RWPE2 (cell line): ENCODE data around the gene NBPF1.
"Not testable (repeated sequence)": the region's sequence is repeated elsewhere in the genome, so short reads cannot be mapped to it uniquely, and the experiment has no call there.

Source experiments
- ATAC-seq: fragments of 200-7000 bp; cut with Tn5 transposase; 3 replicates; pipeline ENCODE4 v1.9.1; 2021; ENCODE audit warnings: low read depth
- DNase-seq: peaks from one replicate; pipeline ENCODE4 v3.0.0-alpha.2; 2020; ENCODE audit warnings: low spot score
- H3K27ac ChIP-seq: fragments of 450-650 bp; 2 replicates; pipeline ENCODE4 v1.5.1; 2017; ENCODE audit warnings: mild to moderate bottlenecking; ENCODE audit not compliant: poor library complexity, severe bottlenecking
- H3K27me3 ChIP-seq: fragments of 250-450 bp; sonication (Bioruptor Pico); 2 replicates; pipeline ENCODE4 v1.5.1; 2021; ENCODE audit warnings: mild to moderate bottlenecking, moderate library complexity; ENCODE audit not compliant: insufficient read depth, poor library complexity, severe bottlenecking
- H3K36me3 ChIP-seq: fragments of 250-450 bp; sonication (Bioruptor Pico); 2 replicates; pipeline ENCODE4 v1.5.1; 2020; ENCODE audit warnings: low read depth, mild to moderate bottlenecking, moderate library complexity
- H3K4me1 ChIP-seq: fragments of 250-450 bp; sonication (Bioruptor Pico); 2 replicates; pipeline ENCODE4 v1.5.1; 2021; ENCODE audit warnings: mild to moderate bottlenecking, moderate library complexity; ENCODE audit not compliant: insufficient read depth, poor library complexity, severe bottlenecking
- H3K4me3 ChIP-seq: fragments of 250-450 bp; sonication (Bioruptor Pico); 2 replicates; pipeline ENCODE4 v1.5.1; 2021; ENCODE audit warnings: mild to moderate bottlenecking, moderate library complexity; ENCODE audit not compliant: severe bottlenecking
- H3K9me3 ChIP-seq: fragments of 250-450 bp; sonication (Bioruptor Pico); 2 replicates; pipeline ENCODE4 v1.5.1; 2021; ENCODE audit warnings: mild to moderate bottlenecking, moderate library complexity; ENCODE audit not compliant: severe bottlenecking
- TF ChIP-seq, protein P1 (sequence below): fragments of 450-650 bp; IDR thresholded peaks from one replicate; pipeline ENCODE4 v1.5.1; 2017; ENCODE audit warnings: mild to moderate bottlenecking, moderate library complexity; ENCODE audit not compliant: poor library complexity, severe bottlenecking

NBPF1 gene

DNA sequence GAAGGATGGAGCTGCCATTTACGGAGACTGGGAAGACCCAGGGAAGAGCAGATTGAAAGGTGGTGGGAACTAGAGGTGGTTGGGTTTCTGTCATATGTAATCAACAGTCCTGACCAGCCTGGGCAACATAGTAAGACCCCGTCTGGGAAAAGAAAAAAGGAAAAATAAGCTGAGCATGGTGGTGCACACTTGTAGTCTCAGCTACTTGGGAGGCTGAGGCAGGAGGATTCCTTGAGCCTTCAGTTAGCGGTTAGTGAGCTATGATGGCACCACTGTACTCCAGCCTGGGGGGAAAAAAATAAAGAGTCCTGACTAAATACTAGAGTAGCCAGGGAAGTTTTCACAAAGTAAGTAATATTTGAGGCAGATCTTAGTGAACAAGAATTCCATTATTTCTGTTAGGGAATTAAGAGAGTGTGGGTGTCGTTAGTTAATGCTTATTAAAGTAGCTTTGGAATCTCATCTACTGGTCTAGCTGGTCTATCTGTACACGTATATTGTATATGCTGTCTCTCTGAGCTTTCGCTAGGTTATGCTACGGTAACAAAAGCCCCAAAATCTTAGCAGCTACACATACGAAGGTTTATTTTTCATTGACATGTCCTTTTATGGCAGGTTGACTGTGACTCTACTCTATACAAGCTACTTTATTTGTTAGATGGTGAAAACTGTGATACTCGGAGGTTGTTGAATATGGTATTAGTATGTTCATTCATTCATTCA, 4.4 kb downstream of the NBPF1 start:
- Histone ChIP-seq H3K27ac (no peak overlapping the region), H3K4me3 (no peak overlapping the region), H3K9me3 (no peaks in the 10 kb centered on the region), H3K4me1 (no peaks in the 10 kb centered on the region), H3K27me3 (no peaks in the 10 kb centered on the region), H3K36me3 (peaks cover 8% of the 10 kb centered on the region)
- TF ChIP-seq, protein P1, sequence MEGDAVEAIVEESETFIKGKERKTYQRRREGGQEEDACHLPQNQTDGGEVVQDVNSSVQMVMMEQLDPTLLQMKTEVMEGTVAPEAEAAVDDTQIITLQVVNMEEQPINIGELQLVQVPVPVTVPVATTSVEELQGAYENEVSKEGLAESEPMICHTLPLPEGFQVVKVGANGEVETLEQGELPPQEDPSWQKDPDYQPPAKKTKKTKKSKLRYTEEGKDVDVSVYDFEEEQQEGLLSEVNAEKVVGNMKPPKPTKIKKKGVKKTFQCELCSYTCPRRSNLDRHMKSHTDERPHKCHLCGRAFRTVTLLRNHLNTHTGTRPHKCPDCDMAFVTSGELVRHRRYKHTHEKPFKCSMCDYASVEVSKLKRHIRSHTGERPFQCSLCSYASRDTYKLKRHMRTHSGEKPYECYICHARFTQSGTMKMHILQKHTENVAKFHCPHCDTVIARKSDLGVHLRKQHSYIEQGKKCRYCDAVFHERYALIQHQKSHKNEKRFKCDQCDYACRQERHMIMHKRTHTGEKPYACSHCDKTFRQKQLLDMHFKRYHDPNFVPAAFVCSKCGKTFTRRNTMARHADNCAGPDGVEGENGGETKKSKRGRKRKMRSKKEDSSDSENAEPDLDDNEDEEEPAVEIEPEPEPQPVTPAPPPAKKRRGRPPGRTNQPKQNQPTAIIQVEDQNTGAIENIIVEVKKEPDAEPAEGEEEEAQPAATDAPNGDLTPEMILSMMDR: no peak
- DNase-seq (no peak), ATAC-seq (no peak)

DNA sequence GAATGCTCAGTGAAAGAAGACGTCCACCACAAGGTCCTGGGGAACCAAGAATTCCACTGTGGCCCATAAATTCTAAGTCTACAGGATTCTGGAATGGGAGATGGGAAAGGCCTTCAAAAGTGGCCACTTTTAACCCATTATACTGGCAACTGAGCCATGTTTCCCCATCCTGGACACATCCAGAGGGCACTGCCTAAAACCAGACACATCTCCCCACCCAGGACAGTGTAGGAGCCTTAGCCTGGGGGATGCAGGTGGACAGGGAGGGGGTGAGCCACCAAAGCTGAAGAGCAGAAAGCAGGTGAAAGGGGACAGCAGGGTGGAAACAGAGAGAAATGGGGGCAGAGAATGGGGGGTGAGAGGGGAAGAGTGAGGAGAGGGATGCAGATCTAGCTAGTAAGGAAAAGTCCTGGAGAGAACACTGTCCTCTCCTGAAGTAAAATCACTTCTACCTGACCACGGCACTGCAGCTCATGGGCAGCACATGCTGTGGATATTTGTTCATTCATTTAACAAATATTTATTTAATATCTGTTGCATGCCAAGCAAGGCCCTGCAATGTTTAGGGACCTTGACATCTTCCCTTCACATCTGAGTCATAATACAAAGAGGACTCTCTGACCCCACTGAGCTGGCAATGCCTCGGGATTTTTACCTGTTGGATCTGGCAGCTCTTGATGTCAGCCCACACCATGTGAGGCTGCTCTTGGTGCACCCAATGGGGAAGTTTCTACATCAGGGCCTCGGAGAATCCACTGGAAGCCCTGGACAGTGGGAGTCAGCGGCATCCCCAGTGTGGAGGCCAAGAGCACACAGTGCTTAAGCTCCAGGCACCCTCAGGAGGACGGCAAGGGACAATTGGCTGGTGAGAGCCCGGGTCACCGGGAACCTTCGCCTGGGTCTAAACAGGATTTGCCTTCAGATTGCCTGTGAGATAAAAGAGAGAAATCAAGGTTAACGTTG, 5.2 kb downstream of the NBPF1 start:
- not testable (repeated sequence) for H3K36me3 ChIP-seq, H3K9me3 ChIP-seq, ATAC-seq, H3K27ac ChIP-seq, H3K4me1 ChIP-seq, H3K27me3 ChIP-seq, H3K4me3 ChIP-seq
- peak; percentile 80 for DNase-seq

DNA sequence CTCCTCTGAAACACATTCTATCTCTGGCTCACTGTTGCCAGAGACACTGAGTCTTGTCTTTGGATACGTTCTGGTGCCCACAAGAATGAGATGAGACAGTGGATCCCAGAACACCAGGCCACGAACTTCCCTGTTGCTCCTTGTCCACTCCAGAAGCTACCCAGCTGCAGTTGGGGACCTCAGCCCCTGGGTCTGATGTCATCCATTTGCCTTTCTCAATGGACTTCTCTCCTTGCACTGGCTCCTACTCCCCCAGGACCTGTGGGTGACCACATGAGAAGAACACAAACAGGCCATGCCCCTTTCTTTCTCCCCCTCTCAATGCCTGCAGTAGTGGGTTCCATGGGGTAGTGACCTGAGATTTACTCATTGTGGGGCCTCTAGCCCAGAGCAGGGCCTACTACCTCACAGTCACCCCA, 5.9 kb downstream of the NBPF1 start:
- H3K4me3 ChIP-seq: no peak overlapping the region
- TF ChIP-seq, protein P1: no peak
- H3K4me1 ChIP-seq: no peaks in the 10 kb centered on the region
- no peaks in the 10 kb centered on the region for H3K27me3 ChIP-seq
- no peaks in the 10 kb centered on the region for H3K9me3 ChIP-seq
- no peak overlapping the region for H3K27ac ChIP-seq
- peaks cover 8% of the 10 kb centered on the region for H3K36me3 ChIP-seq
- DNase-seq: peak; percentile 66
- ATAC-seq: no peak

DNA sequence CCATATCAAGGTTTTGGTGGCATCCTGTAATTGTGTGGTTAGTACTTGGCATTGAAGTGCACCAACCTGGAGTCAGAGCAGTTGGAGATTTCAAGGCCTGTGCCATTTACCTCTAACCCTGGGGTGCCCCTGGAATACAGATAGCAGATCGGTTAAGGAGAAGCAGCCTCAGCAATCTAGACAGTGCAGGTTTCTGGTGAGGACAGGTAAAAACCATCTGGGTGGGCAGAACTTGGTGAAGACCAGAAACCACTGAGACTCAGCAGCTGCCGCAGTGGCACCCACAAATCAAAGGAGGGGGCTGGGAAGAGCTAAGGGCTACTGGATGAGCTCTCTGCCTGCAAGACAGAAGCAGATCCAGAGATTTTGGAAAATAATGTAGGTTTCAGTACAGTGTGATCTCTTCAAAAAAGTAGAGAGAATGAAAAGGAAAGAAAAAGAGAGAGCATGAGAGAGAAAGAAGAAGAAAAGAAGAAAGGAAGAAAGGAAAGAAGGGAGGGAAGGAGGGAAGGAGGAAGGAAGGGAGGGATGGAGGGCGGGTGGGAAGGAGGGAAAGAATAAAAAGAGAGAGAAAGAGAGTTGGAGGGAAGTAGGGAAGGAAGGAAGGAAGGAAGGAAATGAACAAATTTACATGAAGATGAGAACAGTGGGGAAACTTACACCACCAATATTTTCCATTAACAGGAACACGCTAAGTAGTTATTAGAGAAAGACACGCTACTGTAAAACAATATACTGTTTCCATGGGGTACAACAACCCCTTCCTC, 6.5 kb downstream of the NBPF1 start:
- H3K27me3 ChIP-seq: not testable (repeated sequence)

DNA sequence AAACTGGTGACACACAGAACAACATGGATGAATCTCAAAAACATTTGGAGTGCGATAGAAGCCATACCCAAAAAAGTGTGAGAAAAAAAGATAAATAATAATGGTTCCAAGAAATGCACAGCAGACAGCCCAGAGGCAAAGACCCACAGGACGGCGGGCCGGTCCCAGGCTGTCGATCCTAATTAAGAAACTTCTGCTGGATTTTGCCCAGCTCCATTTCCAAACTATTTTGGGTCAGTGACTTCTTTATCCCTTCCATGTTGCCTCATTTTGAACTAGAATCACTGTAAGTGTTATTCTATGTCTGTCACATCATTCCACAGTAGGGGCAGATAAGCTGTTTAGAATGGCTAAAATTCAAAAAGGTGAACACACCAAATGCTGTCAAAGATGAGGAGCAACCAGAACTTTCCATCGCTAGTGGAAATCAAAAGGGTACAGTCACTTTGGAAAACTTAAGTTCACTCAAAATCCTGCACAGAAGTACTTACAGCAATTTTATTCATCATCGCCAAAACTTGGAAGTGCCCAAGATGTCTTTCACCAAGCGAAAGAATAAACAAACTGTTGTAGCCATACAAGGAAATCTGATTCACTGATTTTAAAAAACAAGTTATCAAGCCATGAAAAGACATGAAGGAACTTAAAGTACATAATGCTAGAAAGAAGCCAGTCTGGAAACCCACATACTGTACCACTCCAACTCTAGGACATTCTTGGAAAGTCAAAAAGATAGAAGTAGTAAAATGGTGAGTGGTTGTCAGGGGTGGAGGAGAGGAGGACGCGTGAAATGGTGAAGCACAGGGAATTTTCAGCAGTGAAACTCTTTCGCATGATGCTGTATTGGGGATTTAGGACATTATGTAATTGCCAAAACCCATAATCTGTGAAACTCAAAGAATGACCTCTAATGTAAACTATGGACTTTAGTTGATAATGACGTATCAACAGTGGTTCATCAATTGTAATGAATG, 7.5 kb downstream of the NBPF1 start:
- TF ChIP-seq, protein P1: no peak
- H3K36me3 ChIP-seq: peaks cover 8% of the 10 kb centered on the region
- H3K27me3 ChIP-seq: no peaks in the 10 kb centered on the region
- no peaks in the 10 kb centered on the region for H3K9me3 ChIP-seq
- H3K4me3 ChIP-seq: no peak overlapping the region
- no peaks in the 10 kb centered on the region for H3K4me1 ChIP-seq
- ATAC-seq (no peak), DNase-seq (no peak)
- no peak overlapping the region for H3K27ac ChIP-seq

More for the DNA sequence above, 6.5 kb downstream of the NBPF1 start:
- not testable (repeated sequence) for H3K4me3 ChIP-seq, H3K36me3 ChIP-seq, ATAC-seq, DNase-seq, H3K4me1 ChIP-seq, H3K27ac ChIP-seq, H3K9me3 ChIP-seq
